Measurements from ENCODE around the gene ZNF473. TPM values are rescaled to one million over a fixed set of nuclear protein-coding genes. Genes with fewer than 3 reads are reported as not detected.

Gene ZNF473
- total and polyA plus RNA-seq, 2 donors (not counting 1 experiment from before 2014, with no cell fraction given): 5.0 to 6.4 TPM

DNA sequence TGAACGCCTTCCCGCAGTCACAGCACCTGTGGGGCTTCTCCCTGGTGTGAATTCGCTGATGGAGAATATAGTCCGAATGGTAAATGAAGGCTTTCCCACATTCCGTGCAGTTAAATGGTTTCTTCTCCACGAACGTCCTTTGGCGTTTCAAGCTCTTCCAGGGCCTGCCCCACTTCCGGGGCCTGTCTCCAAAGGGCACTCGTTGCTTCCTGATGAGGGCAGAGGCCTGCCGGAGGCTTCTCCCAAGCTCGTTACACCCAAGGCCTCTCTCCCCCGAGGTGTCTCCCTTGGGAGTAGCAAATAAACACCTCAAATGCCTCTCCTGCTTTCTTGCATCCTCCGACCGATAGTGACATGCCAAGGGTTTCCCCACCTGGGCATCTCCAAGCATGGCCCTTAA, 34.3 kb downstream of the ZNF473 start:
- Histone ChIP-seq H3K79me2 (ENCODE audit: control insufficient read depth, insufficient read depth, low read length) (no peaks in the 10 kb centered on the region), H4K20me1 (ENCODE audit: control insufficient read depth, extremely low read depth, insufficient read depth, low read length) (no peaks in the 10 kb centered on the region), H3K9me3 (ENCODE audit: control insufficient read depth, insufficient read depth, low read depth, low read length) (peaks cover 3% of the 10 kb centered on the region), H3K4me2 (ENCODE audit: extremely low read depth, insufficient read depth, low read length) (no peak overlapping the region), H3K4me3 (replicated peaks in 1 of 4; ENCODE audit: control extremely low read depth in 1 of 4, insufficient read depth in 1 of 4, low read depth in 3 of 4, low read length in 4 of 4) (no peak overlapping the region), H2AFZ (ENCODE audit: low read length) (no peak overlapping the region), H3K4me1 (ENCODE audit: control insufficient read depth, extremely low read depth, insufficient read depth, low read length) (no peaks in the 10 kb centered on the region), H3K27ac (ENCODE audit: insufficient read depth, low read length) (no peak overlapping the region), H3K9ac (ENCODE audit: insufficient read depth, low read length) (no peak overlapping the region), H3K36me3 (ENCODE audit: control insufficient read depth, insufficient read depth, low read length) (no peaks in the 10 kb centered on the region), H3K27me3 (ENCODE audit: control insufficient read depth, insufficient read depth, low read length) (no peaks in the 10 kb centered on the region)
- DNase-seq (ENCODE audit: low read depth in 2 of 2): no peak
- TF ChIP-seq CTCF (conservative IDR thresholded peaks at IDR 0.05 in 1 of 2, IDR thresholded peaks at IDR 0.05 in 1 of 2; ENCODE audit: low read depth in 1 of 2, low read length in 2 of 2) (no peak), EZH2 (IDR thresholded peaks at IDR 0.05; ENCODE audit: low read length, missing control alignments) (no peak)

GRCh38 chr19:50061650-50062049, 35.8 kb downstream of the ZNF473 start:
- H3K36me3 ChIP-seq (ENCODE audit: control insufficient read depth, insufficient read depth, low read length): no peaks in the 10 kb centered on the region
- TF ChIP-seq CTCF (conservative IDR thresholded peaks at IDR 0.05 in 1 of 2, IDR thresholded peaks at IDR 0.05 in 1 of 2; ENCODE audit: low read depth in 1 of 2, low read length in 2 of 2) (no peak), EZH2 (IDR thresholded peaks at IDR 0.05; ENCODE audit: low read length, missing control alignments) (no peak)
- H3K9me3 ChIP-seq (ENCODE audit: control insufficient read depth, insufficient read depth, low read depth, low read length): peaks cover 3% of the 10 kb centered on the region
- H3K4me2 ChIP-seq (ENCODE audit: extremely low read depth, insufficient read depth, low read length): no peak overlapping the region
- no peaks in the 10 kb centered on the region for H3K79me2 ChIP-seq (ENCODE audit: control insufficient read depth, insufficient read depth, low read length)
- H3K27ac ChIP-seq (ENCODE audit: insufficient read depth, low read length): no peak overlapping the region
- no peaks in the 10 kb centered on the region for H3K4me1 ChIP-seq (ENCODE audit: control insufficient read depth, extremely low read depth, insufficient read depth, low read length)
- H4K20me1 ChIP-seq (ENCODE audit: control insufficient read depth, extremely low read depth, insufficient read depth, low read length): no peaks in the 10 kb centered on the region
- no peak overlapping the region for H3K4me3 ChIP-seq (replicated peaks in 1 of 4; ENCODE audit: control extremely low read depth in 1 of 4, insufficient read depth in 1 of 4, low read depth in 3 of 4, low read length in 4 of 4)
- H2AFZ ChIP-seq (ENCODE audit: low read length): no peak overlapping the region
- H3K9ac ChIP-seq (ENCODE audit: insufficient read depth, low read length): no peak overlapping the region
- H3K27me3 ChIP-seq (ENCODE audit: control insufficient read depth, insufficient read depth, low read length): no peaks in the 10 kb centered on the region
- no peak for DNase-seq (ENCODE audit: low read depth in 2 of 2)

GRCh38 chr19:50065938-50066337, 40.1 kb downstream of the ZNF473 start:
- Histone ChIP-seq H3K27ac (ENCODE audit: insufficient read depth, low read length) (no peak overlapping the region), H4K20me1 (ENCODE audit: control insufficient read depth, extremely low read depth, insufficient read depth, low read length) (no peaks in the 10 kb centered on the region), H3K27me3 (ENCODE audit: control insufficient read depth, insufficient read depth, low read length) (no peaks in the 10 kb centered on the region), H3K4me1 (ENCODE audit: control insufficient read depth, extremely low read depth, insufficient read depth, low read length) (no peaks in the 10 kb centered on the region), H3K4me3 (replicated peaks in 1 of 4; ENCODE audit: control extremely low read depth in 1 of 4, insufficient read depth in 1 of 4, low read depth in 3 of 4, low read length in 4 of 4) (no peak overlapping the region), H3K4me2 (ENCODE audit: extremely low read depth, insufficient read depth, low read length) (no peak overlapping the region), H3K9me3 (ENCODE audit: control insufficient read depth, insufficient read depth, low read depth, low read length) (no peaks in the 10 kb centered on the region), H2AFZ (ENCODE audit: low read length) (no peak overlapping the region), H3K36me3 (ENCODE audit: control insufficient read depth, insufficient read depth, low read length) (no peaks in the 10 kb centered on the region), H3K9ac (ENCODE audit: insufficient read depth, low read length) (no peak overlapping the region), H3K79me2 (ENCODE audit: control insufficient read depth, insufficient read depth, low read length) (no peaks in the 10 kb centered on the region)
- TF ChIP-seq CTCF (conservative IDR thresholded peaks at IDR 0.05 in 1 of 2, IDR thresholded peaks at IDR 0.05 in 1 of 2; ENCODE audit: low read depth in 1 of 2, low read length in 2 of 2) (no peak), EZH2 (IDR thresholded peaks at IDR 0.05; ENCODE audit: low read length, missing control alignments) (no peak)
- no peak for DNase-seq (ENCODE audit: low read depth in 2 of 2)
